ENCODE results near the gene SEMA3G. TPM values are rescaled to one million over a fixed set of nuclear protein-coding genes. Genes with fewer than 3 reads are reported as not detected.

Gene SEMA3G
- total RNA-seq, 1 experiment from 2014 or later: 0.77 TPM

GRCh38 chr3:52441091-52441771 lies 3.7 kb downstream of the SEMA3G start:
- Histone ChIP-seq H3K4me1 (ENCODE audit: insufficient read depth, low read length) (peaks cover 11% of the 10 kb centered on the region), H3K79me2 (ENCODE audit: low read length) (no peaks in the 10 kb centered on the region), H4K20me1 (ENCODE audit: low read length) (no peaks in the 10 kb centered on the region), H3K27ac (ENCODE audit: low read length) (no peak overlapping the region), H3K27me3 (ENCODE audit: low read length) (no peaks in the 10 kb centered on the region), H3K4me2 (ENCODE audit: low read length) (no peak overlapping the region), H3K36me3 (ENCODE audit: low read depth, low read length) (no peaks in the 10 kb centered on the region), H2AFZ (ENCODE audit: low read length) (no peak overlapping the region), H3F3A (ENCODE audit: low read length, unreplicated experiment) (no peaks in the 10 kb centered on the region), H3K9me2 (replicated peaks; ENCODE audit: low read length) (no peaks in the 10 kb centered on the region), H3K9me3 (ENCODE audit: low read length) (no peaks in the 10 kb centered on the region), H3K9ac (ENCODE audit: low read length) (no peak overlapping the region), H3K4me3 (ENCODE audit: low read length) (no peak overlapping the region)
- no peak for ATAC-seq
- no TSS peak for BruUV-seq (replicated peaks)
- CTCF ChIA-PET: no interaction called here
- no peak for TF ChIP-seq CTCF (conservative IDR thresholded peaks at IDR 0.05; ENCODE audit: low read depth, low read length)
- TF ChIP-seq EZH2 (IDR thresholded peaks at IDR 0.05; ENCODE audit: low read length, unreplicated experiment): no peak
- TF ChIP-seq EZH2phosphoT487 (IDR thresholded peaks at IDR 0.05; ENCODE audit: borderline replicate concordance, low read length): no peak
- DNase-seq: no peak
- intact Hi-C loops (cut with micrococcal nuclease): no loop called here
- POLR2A ChIA-PET (ENCODE audit: unreplicated experiment): no interaction called here

- no peaks in the 10 kb centered on the region for H3K36me3 ChIP-seq (ENCODE audit: low read depth, low read length)
- no peak for DNase-seq
- H3F3A ChIP-seq (ENCODE audit: low read length, unreplicated experiment): no peaks in the 10 kb centered on the region
- H3K27ac ChIP-seq (ENCODE audit: low read length): no peak overlapping the region
- H3K4me1 ChIP-seq (ENCODE audit: insufficient read depth, low read length): peaks cover 11% of the 10 kb centered on the region
- H3K9me3 ChIP-seq (ENCODE audit: low read length): no peaks in the 10 kb centered on the region
- no peaks in the 10 kb centered on the region for H3K9me2 ChIP-seq (replicated peaks; ENCODE audit: low read length)
- H3K4me2 ChIP-seq (ENCODE audit: low read length): no peak overlapping the region
- no TSS peak for BruUV-seq (replicated peaks)
- no peaks in the 10 kb centered on the region for H3K27me3 ChIP-seq (ENCODE audit: low read length)
- H3K4me3 ChIP-seq (ENCODE audit: low read length): no peak overlapping the region
- intact Hi-C loops (cut with micrococcal nuclease): no loop called here
- no peaks in the 10 kb centered on the region for H4K20me1 ChIP-seq (ENCODE audit: low read length)
- H3K9ac ChIP-seq (ENCODE audit: low read length): no peak overlapping the region
- CTCF ChIA-PET: no interaction called here
- no peak for ATAC-seq
- no peak for TF ChIP-seq CTCF (conservative IDR thresholded peaks at IDR 0.05; ENCODE audit: low read depth, low read length)
- no peak for TF ChIP-seq EZH2 (IDR thresholded peaks at IDR 0.05; ENCODE audit: low read length, unreplicated experiment)
- no peak for TF ChIP-seq EZH2phosphoT487 (IDR thresholded peaks at IDR 0.05; ENCODE audit: borderline replicate concordance, low read length)
- no peaks in the 10 kb centered on the region for H3K79me2 ChIP-seq (ENCODE audit: low read length)
- POLR2A ChIA-PET (ENCODE audit: unreplicated experiment): no interaction called here
- no peak overlapping the region for H2AFZ ChIP-seq (ENCODE audit: low read length)
These were observed 4.2 kb downstream of the SEMA3G start for GRCh38 chr3:52440671-52441070.

- no peaks in the 10 kb centered on the region for H3K36me3 ChIP-seq (ENCODE audit: low read depth, low read length)
- ATAC-seq (no peak), DNase-seq (no peak)
- H3K4me2 ChIP-seq (ENCODE audit: low read length): no peak overlapping the region
- no peak overlapping the region for H2AFZ ChIP-seq (ENCODE audit: low read length)
- intact Hi-C loops (cut with micrococcal nuclease): no loop called here
- no peaks in the 10 kb centered on the region for H3F3A ChIP-seq (ENCODE audit: low read length, unreplicated experiment)
- no peaks in the 10 kb centered on the region for H3K79me2 ChIP-seq (ENCODE audit: low read length)
- ChIA-PET CTCF (no interaction called here), POLR2A (ENCODE audit: unreplicated experiment) (no interaction called here)
- no peaks in the 10 kb centered on the region for H3K9me2 ChIP-seq (replicated peaks; ENCODE audit: low read length)
- no peak overlapping the region for H3K9ac ChIP-seq (ENCODE audit: low read length)
- H3K9me3 ChIP-seq (ENCODE audit: low read length): no peaks in the 10 kb centered on the region
- no peak overlapping the region for H3K27ac ChIP-seq (ENCODE audit: low read length)
- BruUV-seq (replicated peaks): no TSS peak
- TF ChIP-seq EZH2phosphoT487 (IDR thresholded peaks at IDR 0.05; ENCODE audit: borderline replicate concordance, low read length): no peak
- no peak for TF ChIP-seq CTCF (conservative IDR thresholded peaks at IDR 0.05; ENCODE audit: low read depth, low read length)
- no peak for TF ChIP-seq EZH2 (IDR thresholded peaks at IDR 0.05; ENCODE audit: low read length, unreplicated experiment)
- peaks cover 11% of the 10 kb centered on the region for H3K4me1 ChIP-seq (ENCODE audit: insufficient read depth, low read length)
- no peaks in the 10 kb centered on the region for H3K27me3 ChIP-seq (ENCODE audit: low read length)
- no peak overlapping the region for H3K4me3 ChIP-seq (ENCODE audit: low read length)
- no peaks in the 10 kb centered on the region for H4K20me1 ChIP-seq (ENCODE audit: low read length)
These were observed 4.7 kb downstream of the SEMA3G start for GRCh38 chr3:52440249-52440551.
